Epithelial cell of proximal tubule (primary cell): ENCODE results near the gene ERC2. TPM values are rescaled to one million over a fixed set of nuclear protein-coding genes. Genes with fewer than 3 reads are reported as not detected.

Experiments used
- DNase-seq: peaks from one replicate; pipeline ENCODE4 v3.0.0-alpha.2; 2011; ENCODE audit warnings: low read depth
- H3K4me3 ChIP-seq: 2 replicates; pipeline ENCODE4 v1.5.1; 2011; ENCODE audit warnings: low read depth, mild to moderate bottlenecking, low read length
- CTCF ChIP-seq: conservative IDR thresholded peaks from 2 replicates; pipeline ENCODE4 v1.5.1; 2012; ENCODE audit warnings: low read depth, mild to moderate bottlenecking, low read length
- total RNA-seq: library from RNA; depleted of rRNA; stranded (reverse); fragments of >200 nt; gene quantifications from 2 replicates; pipeline ENCODE4 v1.2.3, GENCODE V29; 2015

The ERC2 gene
- total RNA-seq, 1 donor from 2014 or later, result 2.7 TPM

GRCh38 chr3:55615694-55616295 is 852.5 kb downstream of the ERC2 start:
- no peak for TF ChIP-seq CTCF
- DNase-seq, result no peak
- H3K4me3 ChIP-seq, result no peak overlapping the region

GRCh38 chr3:55615039-55615693 is 853.1 kb downstream of the ERC2 start:
- no peak for TF ChIP-seq CTCF
- no peak overlapping the region for H3K4me3 ChIP-seq
- no peak for DNase-seq

- no peak for DNase-seq
- no peak overlapping the region for H3K4me3 ChIP-seq
- TF ChIP-seq CTCF, result no peak
Measured at GRCh38 chr3:55611121-55611520, 857.1 kb downstream of the ERC2 start.

- H3K4me3 ChIP-seq, result no peak overlapping the region
- DNase-seq, result no peak
- TF ChIP-seq CTCF, result peak; percentile 40
Measured at GRCh38 chr3:55609230-55609827, 858.9 kb downstream of the ERC2 start.

GRCh38 chr3:55608301-55608937 is 859.8 kb downstream of the ERC2 start:
- DNase-seq, result no peak
- no peak for TF ChIP-seq CTCF
- H3K4me3 ChIP-seq, result no peak overlapping the region

- H3K4me3 ChIP-seq, result no peak overlapping the region
- TF ChIP-seq CTCF, result no peak
- DNase-seq, result no peak
Measured at GRCh38 chr3:55607844-55608243, 860.4 kb downstream of the ERC2 start.
